Measurements from ENCODE around the gene SIGLEC15.

SIGLEC15 gene, protein sequence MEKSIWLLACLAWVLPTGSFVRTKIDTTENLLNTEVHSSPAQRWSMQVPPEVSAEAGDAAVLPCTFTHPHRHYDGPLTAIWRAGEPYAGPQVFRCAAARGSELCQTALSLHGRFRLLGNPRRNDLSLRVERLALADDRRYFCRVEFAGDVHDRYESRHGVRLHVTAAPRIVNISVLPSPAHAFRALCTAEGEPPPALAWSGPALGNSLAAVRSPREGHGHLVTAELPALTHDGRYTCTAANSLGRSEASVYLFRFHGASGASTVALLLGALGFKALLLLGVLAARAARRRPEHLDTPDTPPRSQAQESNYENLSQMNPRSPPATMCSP

DNA sequence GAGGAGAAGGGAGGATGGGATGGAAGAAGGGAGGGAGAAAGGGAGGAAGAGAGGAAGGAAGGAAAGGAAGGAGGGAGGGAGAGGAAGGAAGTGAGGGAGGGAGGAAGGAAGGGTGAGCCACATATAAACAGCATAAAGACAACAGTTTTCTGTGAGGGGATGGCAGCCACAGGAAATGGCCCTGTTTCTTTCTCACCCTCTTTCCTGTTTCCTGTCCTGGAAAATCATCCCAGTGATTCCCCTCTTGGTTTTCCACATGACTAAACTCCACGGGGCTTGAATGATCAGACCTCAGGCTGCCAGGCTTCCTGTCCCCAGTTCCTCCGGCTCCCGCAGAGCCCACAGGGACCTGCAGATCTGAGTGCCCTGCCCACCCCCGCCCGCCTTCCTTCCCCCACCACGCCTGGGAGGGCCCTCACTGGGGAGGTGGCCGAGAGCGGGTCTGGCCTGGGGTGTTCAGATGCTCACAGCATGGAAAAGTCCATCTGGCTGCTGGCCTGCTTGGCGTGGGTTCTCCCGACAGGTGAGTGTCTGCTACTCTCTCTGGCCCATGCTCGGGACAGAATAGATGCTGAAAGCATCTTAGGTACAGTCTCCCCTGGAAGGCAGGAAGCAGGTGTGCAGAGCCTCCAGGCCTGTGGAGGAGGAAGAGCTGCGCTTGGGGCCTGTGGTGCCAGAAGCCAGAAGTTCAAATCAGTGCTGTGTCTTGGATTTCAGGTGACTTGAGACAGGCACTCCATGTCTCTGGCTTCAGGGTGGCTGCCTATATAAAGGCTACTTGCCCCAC lies at the start of gene SIGLEC15:
SIGLEC15 (plus strand) TSS at position 418 of the 787 bp plus-strand sequence; CDS start at position 472, 54 bp downstream.
- TF ChIP-seq POLR2A (IDR thresholded peaks at IDR 0.05; ENCODE audit: extremely low read depth, insufficient read length) (no peak), MYC (IDR thresholded peaks at IDR 0.05; ENCODE audit: low read depth, low read length) (no peak)
- TF ChIP-seq, protein P1, sequence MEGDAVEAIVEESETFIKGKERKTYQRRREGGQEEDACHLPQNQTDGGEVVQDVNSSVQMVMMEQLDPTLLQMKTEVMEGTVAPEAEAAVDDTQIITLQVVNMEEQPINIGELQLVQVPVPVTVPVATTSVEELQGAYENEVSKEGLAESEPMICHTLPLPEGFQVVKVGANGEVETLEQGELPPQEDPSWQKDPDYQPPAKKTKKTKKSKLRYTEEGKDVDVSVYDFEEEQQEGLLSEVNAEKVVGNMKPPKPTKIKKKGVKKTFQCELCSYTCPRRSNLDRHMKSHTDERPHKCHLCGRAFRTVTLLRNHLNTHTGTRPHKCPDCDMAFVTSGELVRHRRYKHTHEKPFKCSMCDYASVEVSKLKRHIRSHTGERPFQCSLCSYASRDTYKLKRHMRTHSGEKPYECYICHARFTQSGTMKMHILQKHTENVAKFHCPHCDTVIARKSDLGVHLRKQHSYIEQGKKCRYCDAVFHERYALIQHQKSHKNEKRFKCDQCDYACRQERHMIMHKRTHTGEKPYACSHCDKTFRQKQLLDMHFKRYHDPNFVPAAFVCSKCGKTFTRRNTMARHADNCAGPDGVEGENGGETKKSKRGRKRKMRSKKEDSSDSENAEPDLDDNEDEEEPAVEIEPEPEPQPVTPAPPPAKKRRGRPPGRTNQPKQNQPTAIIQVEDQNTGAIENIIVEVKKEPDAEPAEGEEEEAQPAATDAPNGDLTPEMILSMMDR (IDR thresholded peaks at IDR 0.05; ENCODE audit: low read depth, low read length), result no peak
- TF ChIP-seq, protein P2, sequence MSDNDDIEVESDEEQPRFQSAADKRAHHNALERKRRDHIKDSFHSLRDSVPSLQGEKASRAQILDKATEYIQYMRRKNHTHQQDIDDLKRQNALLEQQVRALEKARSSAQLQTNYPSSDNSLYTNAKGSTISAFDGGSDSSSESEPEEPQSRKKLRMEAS (IDR thresholded peaks at IDR 0.05; ENCODE audit: low read depth, low read length), result no peak
- H3K4me3 ChIP-seq (ENCODE audit: low read depth, low read length), result no peak within 1 kb of the TSS
- DNase-seq (ENCODE audit: low read depth), result no peak

DNA sequence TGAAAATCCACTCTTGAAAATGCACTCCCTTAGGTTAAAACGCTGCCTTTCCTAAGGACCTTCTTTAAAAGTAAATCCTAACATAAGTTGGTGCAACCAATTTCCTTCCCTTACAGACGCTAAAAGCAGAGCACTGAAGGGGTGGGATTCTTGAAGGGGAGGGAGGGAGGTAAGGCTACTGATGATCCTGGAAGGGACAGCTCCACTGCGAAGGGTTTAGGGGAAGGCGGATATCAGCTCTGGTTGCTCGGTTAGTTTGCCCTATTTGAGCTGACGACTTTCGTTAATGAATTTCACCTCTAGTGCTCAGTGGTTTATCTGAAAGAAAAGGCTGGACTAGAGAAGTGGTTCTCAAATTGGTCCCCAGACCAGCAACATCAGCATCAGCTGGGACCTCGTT lies 49.7 kb upstream of the SIGLEC15 start:
- no peak for TF ChIP-seq MYC (IDR thresholded peaks at IDR 0.05; ENCODE audit: low read depth, low read length)
- no peak for TF ChIP-seq POLR2A (IDR thresholded peaks at IDR 0.05; ENCODE audit: extremely low read depth, insufficient read length)
- TF ChIP-seq, protein P1 (IDR thresholded peaks at IDR 0.05; ENCODE audit: low read depth, low read length), result no peak
- TF ChIP-seq, protein P2 (IDR thresholded peaks at IDR 0.05; ENCODE audit: low read depth, low read length), result no peak
- DNase-seq (ENCODE audit: low read depth), result no peak
- no peak overlapping the region for H3K4me3 ChIP-seq (ENCODE audit: low read depth, low read length)

DNA sequence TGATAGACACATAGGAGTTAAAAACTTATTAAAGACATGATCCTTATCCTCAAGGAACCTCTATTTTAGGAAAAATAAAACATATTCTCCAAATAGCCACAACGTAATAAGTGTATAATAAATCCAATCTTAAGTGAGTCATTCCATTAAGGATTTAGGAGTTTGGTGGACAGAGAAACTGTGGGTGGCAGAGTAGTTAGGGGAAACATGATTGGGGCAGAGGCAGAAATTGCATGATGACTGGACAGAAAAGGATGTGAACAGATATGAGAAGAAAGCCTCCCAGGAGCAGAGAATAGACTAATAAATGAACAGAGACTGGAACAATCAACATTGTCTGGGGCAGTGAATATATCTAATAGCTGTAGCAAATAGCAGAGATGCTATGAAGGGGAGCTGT lies 48.1 kb upstream of the SIGLEC15 start:
- H3K4me3 ChIP-seq (ENCODE audit: low read depth, low read length), result no peak overlapping the region
- DNase-seq (ENCODE audit: low read depth), result no peak
- TF ChIP-seq POLR2A (IDR thresholded peaks at IDR 0.05; ENCODE audit: extremely low read depth, insufficient read length), result no peak
- TF ChIP-seq MYC (IDR thresholded peaks at IDR 0.05; ENCODE audit: low read depth, low read length), result no peak

DNA sequence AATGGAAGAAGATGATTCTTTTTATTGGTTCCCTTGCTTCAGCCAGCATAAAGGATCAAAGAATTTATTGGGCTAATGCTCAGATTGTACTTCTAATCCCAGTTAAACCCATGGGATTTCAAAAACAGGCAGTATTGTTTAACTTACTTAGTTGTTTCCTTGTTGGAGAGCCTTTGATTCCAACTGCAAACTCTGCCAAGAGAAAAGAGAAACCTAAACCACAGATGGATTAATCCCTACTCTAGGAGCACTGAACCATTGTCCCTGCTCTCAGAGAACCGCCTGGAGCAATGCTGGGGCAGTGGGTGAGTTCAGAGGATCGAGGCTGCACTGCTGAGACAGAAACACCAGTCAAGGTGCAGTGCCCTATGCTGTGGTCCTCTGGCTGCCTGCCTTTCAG lies 44.9 kb upstream of the SIGLEC15 start:
- no peak overlapping the region for H3K4me3 ChIP-seq (ENCODE audit: low read depth, low read length)
- TF ChIP-seq MYC (IDR thresholded peaks at IDR 0.05; ENCODE audit: low read depth, low read length) (no peak), POLR2A (IDR thresholded peaks at IDR 0.05; ENCODE audit: extremely low read depth, insufficient read length) (no peak)
- TF ChIP-seq, protein P1 (IDR thresholded peaks at IDR 0.05; ENCODE audit: low read depth, low read length), result no peak
- TF ChIP-seq, protein P2 (IDR thresholded peaks at IDR 0.05; ENCODE audit: low read depth, low read length), result no peak
- DNase-seq (ENCODE audit: low read depth), result no peak

DNA sequence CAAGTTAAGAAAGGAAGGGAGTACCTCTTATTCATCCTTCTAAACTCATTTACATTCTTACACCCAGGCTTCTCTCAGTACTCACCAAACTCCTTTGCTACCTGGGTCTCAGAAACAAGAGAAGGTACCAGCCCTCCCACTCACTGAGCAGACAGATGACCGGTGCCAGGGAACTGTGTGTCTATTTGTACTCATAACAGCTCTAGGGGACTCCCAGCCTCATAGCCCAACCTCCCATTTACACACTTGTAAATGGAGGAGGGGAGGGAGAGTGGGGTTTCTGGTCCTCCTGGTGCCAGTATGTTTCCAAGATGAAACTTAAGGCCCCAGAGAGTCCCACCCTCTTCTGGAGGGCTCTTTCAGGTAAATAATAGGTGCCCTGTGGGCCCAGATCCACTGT lies 42.8 kb upstream of the SIGLEC15 start:
- TF ChIP-seq, protein P2 (IDR thresholded peaks at IDR 0.05; ENCODE audit: low read depth, low read length), result no peak
- TF ChIP-seq MYC (IDR thresholded peaks at IDR 0.05; ENCODE audit: low read depth, low read length), result no peak
- TF ChIP-seq POLR2A (IDR thresholded peaks at IDR 0.05; ENCODE audit: extremely low read depth, insufficient read length), result no peak
- no peak overlapping the region for H3K4me3 ChIP-seq (ENCODE audit: low read depth, low read length)
- DNase-seq (ENCODE audit: low read depth), result no peak

DNA sequence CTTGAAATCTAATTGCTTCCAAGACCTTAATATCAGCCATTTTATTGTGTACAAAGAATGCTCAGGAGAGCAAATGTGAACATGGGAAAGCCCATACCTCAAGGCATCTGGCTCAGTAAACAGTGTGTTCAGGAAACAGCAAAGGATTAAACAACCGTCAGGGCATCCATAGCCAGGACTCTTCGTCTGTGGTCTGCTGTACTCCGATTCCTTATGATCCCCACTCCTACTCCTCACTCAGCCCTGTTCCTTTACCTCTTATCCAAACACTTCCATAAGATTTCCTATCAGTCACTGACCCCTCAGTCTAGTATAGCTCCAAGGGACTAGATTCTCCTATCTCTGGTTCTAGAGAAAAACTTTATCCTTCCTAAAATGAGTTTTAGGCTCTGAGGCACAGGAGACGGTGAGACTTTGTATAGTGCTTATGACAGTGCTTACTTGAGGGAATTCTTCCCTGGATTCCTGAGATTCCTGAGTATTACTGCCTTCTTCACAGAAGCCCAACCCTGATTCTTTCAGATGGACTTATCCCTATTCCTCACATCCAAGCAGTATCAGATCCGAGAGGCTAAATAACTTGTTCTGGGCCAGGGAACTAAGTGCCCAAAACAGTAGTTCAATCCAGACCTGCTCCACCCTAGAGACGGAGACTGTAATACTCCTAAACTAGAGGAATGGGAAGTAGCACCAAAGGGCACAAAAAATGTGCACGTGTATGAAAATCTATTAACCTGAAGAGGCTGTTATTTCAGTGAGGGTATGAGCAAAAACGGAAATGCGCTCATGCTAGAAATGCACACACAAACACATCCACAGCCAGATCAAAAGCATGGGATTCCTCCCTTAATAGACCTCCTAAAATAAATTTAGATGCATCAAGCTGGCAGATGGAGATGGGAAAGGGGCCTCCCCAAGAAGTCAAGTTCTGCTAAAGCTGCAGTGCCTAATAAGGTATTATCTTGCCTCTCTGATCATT lies 42.1 kb upstream of the SIGLEC15 start:
- no peak for DNase-seq (ENCODE audit: low read depth)
- TF ChIP-seq, protein P1 (IDR thresholded peaks at IDR 0.05; ENCODE audit: low read depth, low read length), result no peak
- no peak for TF ChIP-seq MYC (IDR thresholded peaks at IDR 0.05; ENCODE audit: low read depth, low read length)
- TF ChIP-seq POLR2A (IDR thresholded peaks at IDR 0.05; ENCODE audit: extremely low read depth, insufficient read length), result no peak
- TF ChIP-seq, protein P2 (IDR thresholded peaks at IDR 0.05; ENCODE audit: low read depth, low read length), result no peak
- H3K4me3 ChIP-seq (ENCODE audit: low read depth, low read length), result no peak overlapping the region

All from NB4 (cell line).